ENCODE data around the gene DAO.
A peak's percentile ranks its signal among the peaks of the same experiment; 100 is the strongest.

The DAO gene

GRCh38 chr12:108921946-108922345 lies 42.1 kb downstream of the DAO start:
- DNase-seq (ENCODE audit: low spot score) = peak; percentile 59

- DNase-seq (ENCODE audit: low spot score) = no peak
Observed at GRCh38 chr12:108922918-108923317, 43.0 kb downstream of the DAO start.

GRCh38 chr12:108928695-108929094 lies 48.8 kb downstream of the DAO start:
- no peak for DNase-seq (ENCODE audit: low spot score)

DNA sequence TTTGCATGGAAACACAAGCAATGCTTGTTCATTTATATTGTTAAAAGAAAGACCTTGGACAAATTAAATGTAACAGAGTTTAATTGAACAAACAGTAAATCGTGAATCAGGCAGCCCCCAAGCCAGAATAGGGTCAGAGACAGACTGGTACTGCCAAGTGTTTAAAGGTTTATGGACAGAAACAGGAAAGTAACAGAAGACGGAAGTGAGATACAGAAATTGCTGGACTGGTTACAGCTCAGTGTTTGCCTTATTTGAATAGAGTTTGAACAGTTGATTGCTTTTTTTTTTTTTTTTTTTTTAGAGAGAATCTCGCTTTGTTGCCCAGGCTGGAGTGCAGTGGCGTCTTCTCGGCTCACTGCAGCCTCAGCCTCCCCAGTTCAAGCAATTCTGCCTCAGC lies 50.3 kb downstream of the DAO start:
- no peak for DNase-seq (ENCODE audit: low spot score)

DNA sequence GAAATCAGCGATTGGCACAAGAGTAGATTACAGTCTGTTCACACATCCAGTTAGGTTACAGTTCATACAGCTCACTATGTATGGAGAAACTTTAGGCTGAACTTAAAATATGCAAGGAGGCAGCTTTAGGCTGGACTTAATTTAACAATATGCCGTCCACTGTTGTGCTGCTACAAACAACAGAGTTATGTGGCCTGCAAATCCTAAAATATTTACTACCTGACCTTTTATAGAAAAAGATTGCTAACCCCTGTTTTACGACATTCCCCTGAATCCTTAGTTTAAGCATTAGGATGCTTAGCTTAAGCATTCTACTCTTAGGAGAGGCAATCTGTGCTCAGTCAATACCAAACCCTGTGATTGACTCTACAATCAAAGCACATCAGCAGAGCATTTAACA lies 50.9 kb downstream of the DAO start:
- no peak for DNase-seq (ENCODE audit: low spot score)

GRCh38 chr12:108933949-108934348 lies 54.1 kb downstream of the DAO start:
- no peak for DNase-seq (ENCODE audit: low spot score)

GRCh38 chr12:108935159-108935763 lies 55.4 kb downstream of the DAO start:
- DNase-seq (ENCODE audit: low spot score) = no peak

DNA sequence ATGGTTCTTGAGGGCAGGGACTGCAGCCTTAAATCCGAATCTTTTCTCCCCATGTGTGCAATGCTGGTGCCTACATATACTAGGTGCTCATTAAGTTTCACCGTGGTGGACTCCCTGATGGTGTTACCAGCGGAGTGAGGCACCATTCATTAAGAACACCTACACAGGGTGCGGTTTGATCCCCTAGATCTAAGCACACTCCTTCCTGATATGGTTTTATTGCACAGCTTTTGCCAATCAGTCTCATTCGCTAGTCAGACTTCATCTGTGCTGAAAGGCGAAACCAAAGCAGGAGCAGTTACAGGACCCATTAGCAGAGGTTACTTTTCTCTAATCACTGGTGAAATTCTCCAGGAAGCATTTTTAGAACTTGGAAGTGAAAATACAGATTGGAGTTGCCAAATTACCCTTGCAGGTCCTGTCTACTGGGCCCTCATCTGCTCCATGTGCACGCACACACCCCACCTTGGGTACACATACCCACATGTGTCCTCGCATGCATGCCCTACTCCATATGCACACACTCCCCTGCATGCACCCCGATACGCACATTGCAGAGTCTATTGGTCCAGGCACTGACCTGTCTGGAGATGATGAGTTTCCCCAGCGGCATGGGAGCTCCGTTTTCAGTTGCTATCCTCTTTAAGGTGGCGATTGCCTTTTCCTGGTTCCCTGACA lies 58.5 kb downstream of the DAO start:
- DNase-seq (ENCODE audit: low spot score) = no peak

GRCh38 chr12:108939594-108939993 lies 59.7 kb downstream of the DAO start:
- DNase-seq (ENCODE audit: low spot score) = no peak

- no peak for DNase-seq (ENCODE audit: low spot score)
Observed at GRCh38 chr12:108940138-108940537, 60.2 kb downstream of the DAO start.

GRCh38 chr12:108947097-108947496 lies 67.2 kb downstream of the DAO start:
- no peak for DNase-seq (ENCODE audit: low spot score)

GRCh38 chr12:108948367-108948766 lies 68.5 kb downstream of the DAO start:
- DNase-seq (ENCODE audit: low spot score) = no peak

DNA sequence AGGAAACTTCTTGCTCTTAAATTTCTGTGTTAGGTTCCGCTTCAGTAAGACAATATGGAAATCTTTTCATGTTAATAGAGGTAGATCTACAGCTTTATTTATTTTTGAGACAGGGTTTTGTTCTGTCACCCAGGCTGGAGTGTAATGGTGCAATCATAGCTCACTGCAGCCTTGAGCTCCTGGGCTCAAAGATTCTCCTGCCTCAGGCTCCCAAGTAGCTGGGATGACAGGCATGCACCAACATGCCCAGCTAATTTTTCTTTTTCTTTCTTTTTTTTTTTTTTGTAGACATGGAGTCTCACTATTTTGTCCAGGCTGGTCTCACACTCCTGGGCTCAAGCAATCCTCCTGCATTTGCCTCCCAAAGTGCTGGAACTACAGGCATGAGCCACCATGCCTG lies 70.1 kb downstream of the DAO start:
- no peak for DNase-seq (ENCODE audit: low spot score)
